Cerebellar nuclear complex (tissue), 1 donor: Measurements from ENCODE around the gene CST6.

ENCODE experiments used
- DNase-seq, 2 experiments: peaks; one replicate each; lab custom pipeline; 2025; lab: John Stamatoyannopoulos, UW

Gene CST6

GRCh38 chr11:66047541-66048365 lies 35.9 kb downstream of the CST6 start:
- DNase-seq: no peak

GRCh38 chr11:66048547-66049323 lies 36.9 kb downstream of the CST6 start, which contains the start of gene GAL3ST3:
Gene GAL3ST3 (minus strand): TSS chr11:66049161. CDS start chr11:66045415, 3,746 bp downstream.
- DNase-seq: no peak

GRCh38 chr11:66050581-66051231 lies 38.9 kb downstream of the CST6 start:
- DNase-seq: no peak

GRCh38 chr11:66051371-66051765 lies 39.6 kb downstream of the CST6 start:
- DNase-seq: no peak

- peak; percentile 87 to 98 for DNase-seq
Observed at GRCh38 chr11:66051766-66052663, 40.2 kb downstream of the CST6 start, which contains the start of gene SF3B2. Gene SF3B2 (plus strand): TSS chr11:66052364. CDS start chr11:66052385, 21 bp downstream.

GRCh38 chr11:66052664-66052982 lies 40.8 kb downstream of the CST6 start:
- DNase-seq: no peak

GRCh38 chr11:66055021-66055420 lies 43.2 kb downstream of the CST6 start:
- DNase-seq: no peak

GRCh38 chr11:66056501-66056900 lies 44.7 kb downstream of the CST6 start:
- DNase-seq: no peak

- DNase-seq: no peak
Observed at GRCh38 chr11:66059966-66060680, 48.3 kb downstream of the CST6 start.

- no peak for DNase-seq
Observed at GRCh38 chr11:66061268-66061667, 49.5 kb downstream of the CST6 start.

- DNase-seq: no peak
Observed at GRCh38 chr11:66062408-66062807, 50.6 kb downstream of the CST6 start.
